RWPE2 (cell line): ENCODE data around the gene NUBP2.

Experiments used
- ATAC-seq: fragments of 200-7000 bp; cut with Tn5 transposase; 3 replicates; pipeline ENCODE4 v1.9.1; 2021; ENCODE audit warnings: low read depth
- DNase-seq: peaks from one replicate; pipeline ENCODE4 v3.0.0-alpha.2; 2020; ENCODE audit warnings: low spot score
- H3K27ac ChIP-seq: fragments of 450-650 bp; 2 replicates; pipeline ENCODE4 v1.5.1; 2017; ENCODE audit warnings: mild to moderate bottlenecking; ENCODE audit not compliant: poor library complexity, severe bottlenecking
- H3K27me3 ChIP-seq: fragments of 250-450 bp; sonication (Bioruptor Pico); 2 replicates; pipeline ENCODE4 v1.5.1; 2021; ENCODE audit warnings: mild to moderate bottlenecking, moderate library complexity; ENCODE audit not compliant: insufficient read depth, poor library complexity, severe bottlenecking
- H3K36me3 ChIP-seq: fragments of 250-450 bp; sonication (Bioruptor Pico); 2 replicates; pipeline ENCODE4 v1.5.1; 2020; ENCODE audit warnings: low read depth, mild to moderate bottlenecking, moderate library complexity
- H3K4me1 ChIP-seq: fragments of 250-450 bp; sonication (Bioruptor Pico); 2 replicates; pipeline ENCODE4 v1.5.1; 2021; ENCODE audit warnings: mild to moderate bottlenecking, moderate library complexity; ENCODE audit not compliant: insufficient read depth, poor library complexity, severe bottlenecking
- H3K4me3 ChIP-seq: fragments of 250-450 bp; sonication (Bioruptor Pico); 2 replicates; pipeline ENCODE4 v1.5.1; 2021; ENCODE audit warnings: mild to moderate bottlenecking, moderate library complexity; ENCODE audit not compliant: severe bottlenecking
- H3K9me3 ChIP-seq: fragments of 250-450 bp; sonication (Bioruptor Pico); 2 replicates; pipeline ENCODE4 v1.5.1; 2021; ENCODE audit warnings: mild to moderate bottlenecking, moderate library complexity; ENCODE audit not compliant: severe bottlenecking
- TF ChIP-seq, protein P1 (sequence below): fragments of 450-650 bp; IDR thresholded peaks from one replicate; pipeline ENCODE4 v1.5.1; 2017; ENCODE audit warnings: mild to moderate bottlenecking, moderate library complexity; ENCODE audit not compliant: poor library complexity, severe bottlenecking

NUBP2 gene

GRCh38 chr16:1777375-1778199 lies 5.2 kb upstream of the NUBP2 start:
- Histone ChIP-seq H3K27ac (no peak overlapping the region), H3K4me1 (no peaks in the 10 kb centered on the region), H3K36me3 (peaks cover 29% of the 10 kb centered on the region), H3K27me3 (no peaks in the 10 kb centered on the region), H3K4me3 (no peak overlapping the region), H3K9me3 (no peaks in the 10 kb centered on the region)
- TF ChIP-seq, protein P1, sequence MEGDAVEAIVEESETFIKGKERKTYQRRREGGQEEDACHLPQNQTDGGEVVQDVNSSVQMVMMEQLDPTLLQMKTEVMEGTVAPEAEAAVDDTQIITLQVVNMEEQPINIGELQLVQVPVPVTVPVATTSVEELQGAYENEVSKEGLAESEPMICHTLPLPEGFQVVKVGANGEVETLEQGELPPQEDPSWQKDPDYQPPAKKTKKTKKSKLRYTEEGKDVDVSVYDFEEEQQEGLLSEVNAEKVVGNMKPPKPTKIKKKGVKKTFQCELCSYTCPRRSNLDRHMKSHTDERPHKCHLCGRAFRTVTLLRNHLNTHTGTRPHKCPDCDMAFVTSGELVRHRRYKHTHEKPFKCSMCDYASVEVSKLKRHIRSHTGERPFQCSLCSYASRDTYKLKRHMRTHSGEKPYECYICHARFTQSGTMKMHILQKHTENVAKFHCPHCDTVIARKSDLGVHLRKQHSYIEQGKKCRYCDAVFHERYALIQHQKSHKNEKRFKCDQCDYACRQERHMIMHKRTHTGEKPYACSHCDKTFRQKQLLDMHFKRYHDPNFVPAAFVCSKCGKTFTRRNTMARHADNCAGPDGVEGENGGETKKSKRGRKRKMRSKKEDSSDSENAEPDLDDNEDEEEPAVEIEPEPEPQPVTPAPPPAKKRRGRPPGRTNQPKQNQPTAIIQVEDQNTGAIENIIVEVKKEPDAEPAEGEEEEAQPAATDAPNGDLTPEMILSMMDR: no peak
- DNase-seq (no peak), ATAC-seq (no peak)

GRCh38 chr16:1778200-1779179 lies 4.3 kb upstream of the NUBP2 start:
- TF ChIP-seq, protein P1: no peak
- Histone ChIP-seq H3K36me3 (peaks cover 29% of the 10 kb centered on the region), H3K27me3 (no peaks in the 10 kb centered on the region), H3K4me1 (no peaks in the 10 kb centered on the region), H3K4me3 (no peak overlapping the region), H3K9me3 (no peaks in the 10 kb centered on the region), H3K27ac (no peak overlapping the region)
- DNase-seq (no peak), ATAC-seq (no peak)

DNA sequence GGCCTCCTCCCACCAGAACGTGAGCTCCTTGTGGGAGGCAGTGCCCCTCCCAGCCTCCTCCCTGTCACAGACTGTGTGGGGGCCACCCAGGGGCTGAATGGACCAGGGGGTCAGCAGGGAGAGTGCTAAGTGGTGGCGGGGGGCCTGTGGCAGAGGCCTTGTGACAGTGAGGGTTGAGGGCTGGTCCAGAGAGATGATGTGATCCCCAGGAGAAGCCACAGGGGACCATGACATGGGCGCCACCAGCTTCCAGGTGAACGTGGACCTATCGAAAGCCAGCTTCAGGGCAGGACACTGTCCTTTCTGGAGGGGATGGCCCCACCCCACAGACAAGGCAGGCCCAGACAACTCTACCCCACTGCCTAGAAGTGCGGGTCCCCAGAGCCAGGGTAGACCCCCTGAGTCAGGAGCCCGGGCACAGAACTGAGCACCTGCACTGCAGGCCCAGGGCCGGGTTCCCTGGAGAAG lies 3.5 kb upstream of the NUBP2 start:
- Histone ChIP-seq H3K36me3 (peaks cover 33% of the 10 kb centered on the region), H3K27ac (no peak overlapping the region), H3K4me1 (peaks cover 4% of the 10 kb centered on the region), H3K9me3 (no peaks in the 10 kb centered on the region), H3K27me3 (no peaks in the 10 kb centered on the region), H3K4me3 (no peak overlapping the region)
- ATAC-seq (no peak), DNase-seq (no peak)
- TF ChIP-seq, protein P1: no peak

DNA sequence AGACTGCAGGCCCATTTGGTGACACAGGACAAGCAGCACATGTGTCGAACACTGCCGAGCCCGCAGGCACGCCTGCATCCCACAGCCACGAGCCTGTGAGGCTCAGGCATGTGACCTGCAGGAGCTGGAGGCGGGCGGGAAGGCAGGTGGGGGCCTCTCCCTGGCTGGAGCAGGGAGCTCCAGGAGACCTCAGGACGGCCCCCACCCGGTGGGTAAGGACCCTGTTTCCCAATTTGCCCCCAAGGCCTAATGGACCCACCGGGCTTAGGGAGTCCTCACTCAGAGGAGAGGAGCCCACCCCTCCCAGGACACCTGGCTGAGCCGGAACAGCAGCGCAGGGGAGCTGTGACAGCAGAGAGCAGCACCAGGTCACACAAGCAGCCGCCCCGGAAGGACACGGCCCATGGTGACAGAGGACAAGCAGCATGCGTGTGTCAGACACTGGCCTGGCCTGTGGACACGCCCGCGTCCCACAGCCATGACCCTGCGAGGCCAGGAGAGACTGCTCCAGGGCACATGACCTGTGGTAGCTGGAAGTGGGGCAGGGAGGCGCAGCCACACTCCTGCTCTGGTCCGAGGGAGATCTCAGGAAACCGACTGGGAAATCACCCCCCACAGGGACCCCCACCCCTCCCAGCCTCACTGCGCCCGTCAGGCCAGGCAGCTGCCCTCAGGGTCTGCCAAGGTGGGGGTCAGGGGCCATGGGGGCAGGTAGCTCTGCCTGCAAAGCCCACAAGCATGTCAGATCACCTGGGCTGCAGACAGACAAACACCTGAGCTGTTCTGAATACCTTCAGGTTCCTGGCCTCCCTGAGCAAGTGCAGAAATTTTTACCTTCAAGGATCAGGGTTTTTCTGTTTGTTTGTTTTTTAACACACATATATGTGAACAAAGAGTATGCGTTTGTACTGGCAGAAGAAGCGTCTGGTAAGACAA lies 2.8 kb upstream of the NUBP2 start:
- TF ChIP-seq, protein P1: no peak
- H3K9me3 ChIP-seq: no peaks in the 10 kb centered on the region
- H3K27me3 ChIP-seq: no peaks in the 10 kb centered on the region
- ATAC-seq (no peak), DNase-seq (no peak)
- peaks cover 6% of the 10 kb centered on the region for H3K4me1 ChIP-seq
- H3K4me3 ChIP-seq: no peak overlapping the region
- H3K27ac ChIP-seq: peak overlapping the region; percentile 45
- H3K36me3 ChIP-seq: peaks cover 35% of the 10 kb centered on the region
